IPS DF 19.7 (cell line): ENCODE results near the gene AHRR.

Source experiments
- DNase-seq: peaks from one replicate; pipeline ENCODE4 v3.0.0-alpha.2; 2013; ENCODE audit warnings: low read depth, low spot score

The AHRR gene

GRCh38 chr5:346229-346935 is 24.9 kb downstream of the AHRR start:
- no peak for DNase-seq

- no peak for DNase-seq
Measured at GRCh38 chr5:347712-348284, 26.3 kb downstream of the AHRR start.

GRCh38 chr5:348726-349125 is 27.2 kb downstream of the AHRR start:
- DNase-seq = no peak

- DNase-seq = peak; percentile 23
Measured at GRCh38 chr5:350355-350754, 28.8 kb downstream of the AHRR start.

- DNase-seq = no peak
Measured at GRCh38 chr5:351084-351920, 29.8 kb downstream of the AHRR start.

GRCh38 chr5:351921-352245 is 30.4 kb downstream of the AHRR start:
- DNase-seq = no peak

GRCh38 chr5:352639-353611 is 31.4 kb downstream of the AHRR start:
- no peak for DNase-seq

- DNase-seq = no peak
Measured at GRCh38 chr5:353612-354580, 32.4 kb downstream of the AHRR start.

- no peak for DNase-seq
Measured at GRCh38 chr5:354581-355378, 33.3 kb downstream of the AHRR start.

- no peak for DNase-seq
Measured at GRCh38 chr5:355379-355935, 33.9 kb downstream of the AHRR start.

GRCh38 chr5:355958-356357 is 34.4 kb downstream of the AHRR start:
- DNase-seq = no peak

- DNase-seq = no peak
Measured at GRCh38 chr5:359301-359897, 37.9 kb downstream of the AHRR start.

GRCh38 chr5:360257-361027 is 38.9 kb downstream of the AHRR start:
- no peak for DNase-seq

GRCh38 chr5:362189-362588 is 40.7 kb downstream of the AHRR start:
- DNase-seq = no peak

- no peak for DNase-seq
Measured at GRCh38 chr5:362978-363765, 41.7 kb downstream of the AHRR start.

GRCh38 chr5:364497-364896 is 43.0 kb downstream of the AHRR start:
- no peak for DNase-seq
